Measurements from ENCODE around the gene RIMKLA. TPM values are rescaled to one million over a fixed set of nuclear protein-coding genes. Genes with fewer than 3 reads are reported as not detected.

Gene RIMKLA
- total RNA-seq, 1 donor from 2014 or later: 5.2 TPM

DNA sequence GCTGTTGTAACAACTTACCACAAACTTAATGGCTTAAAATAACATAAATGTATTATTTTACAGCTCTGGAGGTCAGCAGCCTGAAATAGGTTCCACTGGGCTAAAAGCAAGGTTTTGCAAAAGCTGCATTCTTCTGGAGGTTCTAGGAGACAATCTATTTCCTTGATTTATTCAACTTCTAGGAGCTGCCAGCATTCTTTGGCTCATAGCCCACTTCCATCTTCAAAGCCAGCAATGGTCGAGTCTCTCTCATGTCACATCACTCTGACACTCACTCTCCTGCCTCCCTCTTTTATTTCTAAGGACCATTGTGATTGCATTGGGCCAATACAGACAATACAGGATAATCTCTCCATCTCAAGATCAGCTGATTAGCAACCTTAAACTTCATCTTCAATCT, 30.5 kb upstream of the RIMKLA start:
- H3K27me3 Mint-ChIP-seq (ENCODE audit: low read depth): peaks cover 31% of the 10 kb centered on the region
- no peaks in the 10 kb centered on the region for H3K36me3 Mint-ChIP-seq (ENCODE audit: low read depth)
- H3K4me3 Mint-ChIP-seq (ENCODE audit: low read depth): no peak overlapping the region
- H3K27ac Mint-ChIP-seq: no peak overlapping the region
- intact Hi-C loops (cut with micrococcal nuclease): no loop called here
- no peaks in the 10 kb centered on the region for H3K4me1 Mint-ChIP-seq (ENCODE audit: low read depth)
- DNase-seq (ENCODE audit: low spot score): no peak
- no peaks in the 10 kb centered on the region for H3K9me3 Mint-ChIP-seq

- no peaks in the 10 kb centered on the region for H3K9me3 Mint-ChIP-seq
- H3K27ac Mint-ChIP-seq: no peak overlapping the region
- H3K4me3 Mint-ChIP-seq (ENCODE audit: low read depth): no peak overlapping the region
- DNase-seq (ENCODE audit: low spot score): no peak
- no peaks in the 10 kb centered on the region for H3K36me3 Mint-ChIP-seq (ENCODE audit: low read depth)
- H3K27me3 Mint-ChIP-seq (ENCODE audit: low read depth): peaks cover 10% of the 10 kb centered on the region
- intact Hi-C loops (cut with micrococcal nuclease): no loop called here
- no peaks in the 10 kb centered on the region for H3K4me1 Mint-ChIP-seq (ENCODE audit: low read depth)
Observed at GRCh38 chr1:42358791-42359190, 21.8 kb upstream of the RIMKLA start.

GRCh38 chr1:42359466-42359865, 21.1 kb upstream of the RIMKLA start:
- Mint-ChIP-seq H3K36me3 (ENCODE audit: low read depth) (no peaks in the 10 kb centered on the region), H3K9me3 (no peaks in the 10 kb centered on the region), H3K27me3 (ENCODE audit: low read depth) (peaks cover 10% of the 10 kb centered on the region), H3K4me1 (ENCODE audit: low read depth) (no peaks in the 10 kb centered on the region), H3K27ac (no peak overlapping the region), H3K4me3 (ENCODE audit: low read depth) (no peak overlapping the region)
- DNase-seq (ENCODE audit: low spot score): no peak
- intact Hi-C loops (cut with micrococcal nuclease): no loop called here

DNA sequence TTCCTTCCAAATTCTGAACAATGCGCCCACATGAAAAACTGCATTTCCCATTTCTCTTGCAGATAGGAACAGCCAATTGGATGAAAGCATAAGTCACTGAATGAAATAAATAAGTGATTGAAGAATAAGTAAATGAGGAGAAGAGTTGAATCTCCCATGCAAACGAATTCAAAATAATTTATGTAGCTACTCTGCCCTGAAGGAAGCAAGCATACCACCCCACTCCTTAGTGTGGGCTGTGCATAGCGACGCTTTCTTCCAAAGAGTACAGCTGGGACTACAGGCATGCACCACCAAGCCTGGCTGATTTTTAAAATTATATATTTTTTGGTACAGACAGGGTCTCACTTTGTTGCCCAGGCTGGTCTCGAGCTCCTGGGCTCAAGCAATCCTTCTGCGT, 16.5 kb upstream of the RIMKLA start:
- Mint-ChIP-seq H3K27ac (no peak overlapping the region), H3K4me3 (ENCODE audit: low read depth) (no peak overlapping the region), H3K4me1 (ENCODE audit: low read depth) (no peaks in the 10 kb centered on the region), H3K9me3 (no peaks in the 10 kb centered on the region), H3K27me3 (ENCODE audit: low read depth) (peaks cover 19% of the 10 kb centered on the region), H3K36me3 (ENCODE audit: low read depth) (no peaks in the 10 kb centered on the region)
- intact Hi-C loops (cut with micrococcal nuclease): no loop called here
- DNase-seq (ENCODE audit: low spot score): no peak

DNA sequence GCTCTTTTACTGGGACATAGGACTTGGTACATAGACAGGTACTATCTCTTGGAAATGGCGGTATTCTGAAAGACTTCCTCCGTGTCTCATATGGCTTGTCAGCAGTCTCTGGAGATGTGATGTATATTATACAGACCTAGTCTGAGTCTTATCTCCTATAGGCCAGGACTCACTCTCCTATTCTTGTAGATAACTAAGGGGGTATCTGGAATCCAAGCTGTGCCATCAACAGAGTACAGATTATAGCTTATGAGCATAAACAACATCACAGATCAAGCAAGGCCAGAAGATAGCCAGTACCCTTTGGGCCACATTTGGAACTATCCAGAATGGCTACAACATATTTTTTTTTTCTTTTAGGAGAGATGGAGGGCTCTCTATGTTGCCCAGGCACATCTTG, 16.1 kb upstream of the RIMKLA start:
- Mint-ChIP-seq H3K36me3 (ENCODE audit: low read depth) (no peaks in the 10 kb centered on the region), H3K27me3 (ENCODE audit: low read depth) (peaks cover 19% of the 10 kb centered on the region)

DNA sequence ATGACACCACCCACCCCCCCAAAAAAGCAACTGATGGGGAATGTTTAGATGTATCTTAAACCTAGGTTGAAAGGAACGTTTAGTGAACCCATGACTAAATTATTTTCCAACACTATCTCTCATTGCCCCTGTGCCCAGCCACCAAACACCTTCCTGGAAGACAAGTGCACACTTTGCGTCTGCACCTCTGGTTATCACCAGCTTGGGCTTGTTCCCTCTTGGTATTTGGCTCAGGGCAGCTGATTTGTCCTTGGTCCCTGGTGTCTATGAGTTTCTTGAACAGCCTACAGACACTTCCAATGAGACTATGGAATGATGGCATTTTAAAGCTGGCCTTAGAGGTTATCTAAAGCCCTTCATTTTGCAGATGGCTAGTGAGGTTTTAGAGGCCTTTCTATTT, 15.5 kb upstream of the RIMKLA start:
- intact Hi-C loops (cut with micrococcal nuclease): no loop called here
- Mint-ChIP-seq H3K9me3 (no peaks in the 10 kb centered on the region), H3K27ac (no peak overlapping the region), H3K36me3 (ENCODE audit: low read depth) (no peaks in the 10 kb centered on the region), H3K4me3 (ENCODE audit: low read depth) (no peak overlapping the region), H3K4me1 (ENCODE audit: low read depth) (no peaks in the 10 kb centered on the region), H3K27me3 (ENCODE audit: low read depth) (peaks cover 22% of the 10 kb centered on the region)
- no peak for DNase-seq (ENCODE audit: low spot score)

More for the DNA sequence above, 16.1 kb upstream of the RIMKLA start:
- H3K4me1 Mint-ChIP-seq (ENCODE audit: low read depth): no peaks in the 10 kb centered on the region
- DNase-seq (ENCODE audit: low spot score): no peak
- no peaks in the 10 kb centered on the region for H3K9me3 Mint-ChIP-seq
- no peak overlapping the region for H3K4me3 Mint-ChIP-seq (ENCODE audit: low read depth)
- intact Hi-C loops (cut with micrococcal nuclease): no loop called here
- H3K27ac Mint-ChIP-seq: no peak overlapping the region

DNA sequence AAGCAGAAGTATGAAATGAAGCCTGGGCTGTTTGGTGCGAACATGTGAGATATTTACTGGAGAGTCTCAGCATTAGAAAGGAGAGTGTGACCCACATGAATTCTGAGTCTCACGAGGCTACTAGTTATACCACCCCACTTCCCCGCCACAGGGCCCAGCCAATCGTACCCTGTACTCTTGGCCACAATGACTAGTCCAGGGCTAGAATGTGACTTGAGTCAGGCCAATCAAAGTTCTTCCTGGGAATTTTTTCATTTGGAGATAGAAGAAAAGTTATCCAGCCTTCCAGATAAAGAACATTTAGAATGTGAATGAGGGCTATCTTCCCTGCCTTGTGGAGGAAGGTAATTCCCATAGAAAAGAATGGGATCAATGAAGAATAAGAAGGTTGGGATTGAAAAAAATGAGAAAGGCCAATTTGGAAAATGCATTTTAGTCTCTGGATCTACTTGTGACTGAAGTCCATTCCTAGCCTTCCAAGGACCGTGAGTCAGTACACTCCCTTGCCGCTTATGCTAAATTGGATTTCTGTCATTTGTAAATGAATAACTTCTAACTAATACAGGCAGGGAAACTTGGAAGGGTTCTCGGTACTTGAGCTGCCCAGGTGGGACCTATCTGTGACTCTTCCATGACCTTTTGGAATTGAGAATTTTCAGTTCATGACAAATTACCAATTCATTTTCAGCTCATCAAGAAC, 12.3 kb upstream of the RIMKLA start:
- intact Hi-C loops (cut with micrococcal nuclease): no loop called here
- Mint-ChIP-seq H3K36me3 (ENCODE audit: low read depth) (no peaks in the 10 kb centered on the region), H3K4me1 (ENCODE audit: low read depth) (no peaks in the 10 kb centered on the region), H3K27ac (no peak overlapping the region), H3K4me3 (ENCODE audit: low read depth) (no peak overlapping the region), H3K27me3 (ENCODE audit: low read depth) (peaks cover 29% of the 10 kb centered on the region), H3K9me3 (no peaks in the 10 kb centered on the region)
- DNase-seq (ENCODE audit: low spot score): no peak

DNA sequence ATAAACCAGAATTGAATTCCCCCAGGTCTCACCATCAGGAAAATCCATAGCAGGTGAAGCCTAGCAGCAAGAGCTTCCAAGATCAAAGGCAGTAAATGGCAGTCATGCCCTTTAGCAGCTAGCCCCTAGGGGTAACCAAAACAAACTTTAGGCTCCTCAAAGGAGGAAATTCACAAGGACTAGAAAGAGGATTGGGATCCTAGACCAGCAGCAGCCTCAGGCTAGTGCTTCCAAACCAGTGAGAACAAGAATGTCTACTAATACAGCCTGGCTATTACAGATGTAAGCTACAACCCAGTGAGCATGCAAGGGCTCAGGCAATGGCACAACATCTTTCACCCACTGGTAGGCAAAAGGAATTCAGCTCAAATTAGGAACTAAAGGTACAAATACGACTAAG, 11.1 kb upstream of the RIMKLA start:
- Mint-ChIP-seq H3K27ac (no peak overlapping the region), H3K4me1 (ENCODE audit: low read depth) (no peaks in the 10 kb centered on the region), H3K27me3 (ENCODE audit: low read depth) (peaks cover 29% of the 10 kb centered on the region), H3K4me3 (ENCODE audit: low read depth) (no peak overlapping the region), H3K36me3 (ENCODE audit: low read depth) (no peaks in the 10 kb centered on the region), H3K9me3 (no peaks in the 10 kb centered on the region)
- DNase-seq (ENCODE audit: low spot score): no peak
- intact Hi-C loops (cut with micrococcal nuclease): no loop called here

- peaks cover 29% of the 10 kb centered on the region for H3K27me3 Mint-ChIP-seq (ENCODE audit: low read depth)
- no peaks in the 10 kb centered on the region for H3K9me3 Mint-ChIP-seq
- DNase-seq (ENCODE audit: low spot score): no peak
- intact Hi-C loops (cut with micrococcal nuclease): no loop called here
- H3K4me3 Mint-ChIP-seq (ENCODE audit: low read depth): no peak overlapping the region
- no peak overlapping the region for H3K27ac Mint-ChIP-seq
- H3K4me1 Mint-ChIP-seq (ENCODE audit: low read depth): no peaks in the 10 kb centered on the region
- no peaks in the 10 kb centered on the region for H3K36me3 Mint-ChIP-seq (ENCODE audit: low read depth)
Observed at GRCh38 chr1:42370876-42371549, 9.6 kb upstream of the RIMKLA start.

GRCh38 chr1:42372796-42373195, 7.8 kb upstream of the RIMKLA start:
- H3K9me3 Mint-ChIP-seq: no peaks in the 10 kb centered on the region
- intact Hi-C loops (cut with micrococcal nuclease): no loop called here
- peaks cover 35% of the 10 kb centered on the region for H3K27me3 Mint-ChIP-seq (ENCODE audit: low read depth)
- no peak for DNase-seq (ENCODE audit: low spot score)
- no peak overlapping the region for H3K4me3 Mint-ChIP-seq (ENCODE audit: low read depth)
- no peaks in the 10 kb centered on the region for H3K36me3 Mint-ChIP-seq (ENCODE audit: low read depth)
- no peaks in the 10 kb centered on the region for H3K4me1 Mint-ChIP-seq (ENCODE audit: low read depth)
- no peak overlapping the region for H3K27ac Mint-ChIP-seq

DNA sequence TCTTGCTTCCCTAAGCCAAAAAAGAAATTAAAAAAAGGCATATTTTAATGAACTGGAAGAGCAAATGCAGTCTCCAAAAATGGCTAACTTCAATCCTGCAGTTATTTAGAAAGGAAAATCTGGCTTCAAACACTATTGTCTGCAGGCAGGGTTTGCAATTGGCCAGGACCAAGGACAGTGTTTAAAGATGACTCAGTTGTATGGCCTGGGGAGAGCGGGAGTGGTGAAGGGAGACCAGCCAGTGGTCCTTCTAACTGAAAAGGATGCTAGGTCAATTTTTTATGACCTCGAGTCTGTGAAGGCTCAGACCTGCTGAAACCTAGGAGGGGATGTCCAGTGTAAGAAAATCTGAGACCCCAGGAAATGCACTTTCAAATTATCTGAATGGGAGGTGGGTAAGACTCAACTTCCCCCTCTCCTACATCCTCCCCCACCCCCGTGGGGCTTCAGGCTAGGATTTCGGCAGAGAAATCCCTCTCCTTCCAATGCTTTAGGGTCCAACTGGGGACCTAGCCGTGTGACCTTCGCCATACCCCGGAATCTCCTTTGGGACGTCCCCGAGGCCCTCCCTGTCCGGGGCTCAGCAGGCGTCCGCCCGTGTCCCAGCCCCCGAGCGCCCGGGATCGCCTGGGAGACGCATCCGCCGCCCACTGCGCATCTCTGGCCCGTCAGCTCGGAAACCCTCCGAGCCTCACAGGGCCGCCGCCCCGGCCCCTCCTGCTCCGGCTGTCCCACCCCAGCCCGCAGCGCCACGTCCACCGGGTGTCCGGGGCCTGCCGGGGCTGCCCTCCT, 602 bp upstream of the RIMKLA start:
- DNase-seq (ENCODE audit: low spot score): peak; percentile 8
- Mint-ChIP-seq H3K4me1 (ENCODE audit: low read depth) (peaks cover 2% of the 10 kb centered on the region), H3K27me3 (ENCODE audit: low read depth) (peaks cover 40% of the 10 kb centered on the region), H3K36me3 (ENCODE audit: low read depth) (no peaks in the 10 kb centered on the region), H3K4me3 (ENCODE audit: low read depth) (peak overlapping the region; percentile 74), H3K9me3 (no peaks in the 10 kb centered on the region), H3K27ac (no peak overlapping the region)
- intact Hi-C loops (cut with micrococcal nuclease): loop anchor here (5.0 kb wide), 1 partner anchor 43 kb away; the partner anchor contains the start of gene FOXJ3

- Mint-ChIP-seq H3K27me3 (ENCODE audit: low read depth) (peaks cover 41% of the 10 kb centered on the region), H3K9me3 (no peaks in the 10 kb centered on the region), H3K4me3 (ENCODE audit: low read depth) (peak overlapping the region; percentile 78), H3K4me1 (ENCODE audit: low read depth) (peaks cover 2% of the 10 kb centered on the region), H3K27ac (no peak overlapping the region), H3K36me3 (ENCODE audit: low read depth) (no peaks in the 10 kb centered on the region)
- intact Hi-C loops (cut with micrococcal nuclease): loop anchor here (5.0 kb wide), 1 partner anchor 44 kb away; the partner anchor contains the start of gene FOXJ3
- DNase-seq (ENCODE audit: low spot score): no peak
Observed at GRCh38 chr1:42381280-42381673, 685 bp downstream of the RIMKLA start.

DNA sequence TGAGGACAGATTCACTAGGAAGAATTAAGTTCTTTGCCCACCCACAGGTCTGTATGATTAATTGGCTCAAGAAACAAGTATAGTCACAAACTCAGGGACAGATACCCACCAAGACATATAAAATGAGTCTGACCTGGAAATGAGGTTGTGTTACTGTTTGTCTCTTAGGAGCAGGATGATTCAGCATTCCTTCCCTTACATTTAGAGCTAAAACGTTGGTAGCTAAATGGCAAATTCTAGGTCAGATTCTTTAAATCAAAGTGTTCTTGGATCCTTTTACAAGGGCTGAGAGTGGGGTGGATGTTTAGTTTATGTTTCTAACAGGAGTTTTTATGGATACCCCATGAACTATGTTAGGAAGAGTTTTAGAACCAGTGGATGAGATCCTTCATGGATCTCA, 4.7 kb downstream of the RIMKLA start:
- Mint-ChIP-seq H3K9me3 (no peaks in the 10 kb centered on the region), H3K4me3 (ENCODE audit: low read depth) (no peak overlapping the region), H3K4me1 (ENCODE audit: low read depth) (peaks cover 2% of the 10 kb centered on the region), H3K27ac (no peak overlapping the region), H3K36me3 (ENCODE audit: low read depth) (no peaks in the 10 kb centered on the region), H3K27me3 (ENCODE audit: low read depth) (peaks cover 20% of the 10 kb centered on the region)
- intact Hi-C loops (cut with micrococcal nuclease): no loop called here
- no peak for DNase-seq (ENCODE audit: low spot score)

Measured in activated T-helper 2 cell treated with anti-CD3 and anti-CD28 coated beads, Interferon-gamma antibody, Interleukin-2, Interleukin-4, amounts not matched to agents 10 μg/mL and 5 μg/mL and 100 μg/mL, durations not matched to agents 14 hours and 24 hours and 36 hours (primary cell).